ENCODE data around the gene NPIPB6.

NPIPB6 gene

DNA sequence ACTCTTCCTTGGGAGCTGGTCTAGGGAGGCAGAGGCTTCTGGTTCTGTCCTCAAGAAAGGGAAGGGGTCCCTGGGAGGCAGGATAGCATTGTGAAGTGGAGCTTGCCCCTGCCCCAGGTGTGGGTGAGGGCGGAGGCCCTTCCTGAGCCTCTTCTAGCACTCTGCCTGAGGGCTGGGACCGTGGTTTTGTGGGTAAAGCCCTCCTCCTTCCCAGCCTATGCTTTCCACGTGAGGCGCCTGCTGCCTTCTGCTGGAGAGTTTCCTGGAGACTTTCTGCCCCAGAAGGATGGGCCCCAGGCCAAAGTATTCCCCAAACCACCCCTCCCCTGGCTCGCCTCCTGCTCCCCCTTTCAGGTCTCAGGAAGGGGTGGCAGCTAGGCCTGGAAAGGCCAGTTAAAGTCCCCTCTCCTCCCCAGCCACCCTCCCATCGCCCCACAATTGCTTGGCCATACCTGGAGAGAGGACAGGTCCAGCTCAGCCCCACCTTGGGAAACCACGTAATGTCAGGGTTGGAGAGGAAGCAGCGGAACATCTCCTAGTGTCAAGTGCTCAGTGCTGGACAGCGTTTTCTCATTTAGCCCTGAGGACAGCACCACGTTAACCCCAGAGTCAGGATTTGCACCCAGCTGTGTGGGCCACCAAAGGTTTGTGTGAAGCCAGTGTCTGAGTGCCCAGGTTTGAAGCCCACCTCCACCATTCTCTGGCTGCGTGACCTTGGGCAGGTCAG is 65.4 kb downstream of the NPIPB6 start:
- DNase-seq: no peak

DNA sequence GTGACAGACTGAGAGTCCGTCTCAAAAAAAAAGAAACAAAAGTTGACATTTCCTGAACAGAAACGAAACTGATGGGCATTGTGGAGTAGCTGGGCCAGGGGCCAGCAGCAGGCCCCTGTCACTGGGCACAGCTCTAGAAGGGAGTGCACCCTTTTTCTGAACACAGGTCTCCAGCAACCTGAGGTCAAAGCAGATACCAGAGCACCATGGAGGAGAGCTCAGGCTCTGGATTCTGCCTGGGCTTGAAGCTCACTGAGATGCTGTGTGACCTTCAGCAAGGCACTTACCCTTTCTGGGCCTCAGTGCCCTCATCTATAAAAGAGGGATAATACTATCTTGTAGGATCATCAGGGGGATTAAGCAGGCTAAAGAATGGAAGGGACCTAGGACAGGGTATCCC is 66.0 kb downstream of the NPIPB6 start:
- DNase-seq: no peak

DNA sequence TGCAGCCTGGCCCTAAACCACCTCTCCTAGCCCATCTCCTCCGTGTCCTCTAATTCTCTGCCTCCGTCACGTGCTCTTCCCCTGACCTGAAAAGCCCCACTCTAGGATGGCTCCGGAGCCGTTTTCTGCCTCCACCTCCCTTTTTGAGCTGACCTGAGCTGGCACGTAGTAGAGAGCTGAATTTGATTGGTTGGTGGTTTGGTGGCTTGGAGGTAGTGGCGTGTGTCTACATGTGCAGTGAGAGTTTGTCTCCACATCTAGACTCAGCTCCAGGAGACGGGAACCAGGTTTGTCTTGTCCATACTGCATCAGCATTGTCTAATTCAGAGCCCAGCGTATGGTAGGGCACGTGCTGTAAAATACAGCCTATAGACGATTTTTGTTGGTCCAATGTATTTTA is 68.0 kb downstream of the NPIPB6 start:
- DNase-seq: no peak

DNA sequence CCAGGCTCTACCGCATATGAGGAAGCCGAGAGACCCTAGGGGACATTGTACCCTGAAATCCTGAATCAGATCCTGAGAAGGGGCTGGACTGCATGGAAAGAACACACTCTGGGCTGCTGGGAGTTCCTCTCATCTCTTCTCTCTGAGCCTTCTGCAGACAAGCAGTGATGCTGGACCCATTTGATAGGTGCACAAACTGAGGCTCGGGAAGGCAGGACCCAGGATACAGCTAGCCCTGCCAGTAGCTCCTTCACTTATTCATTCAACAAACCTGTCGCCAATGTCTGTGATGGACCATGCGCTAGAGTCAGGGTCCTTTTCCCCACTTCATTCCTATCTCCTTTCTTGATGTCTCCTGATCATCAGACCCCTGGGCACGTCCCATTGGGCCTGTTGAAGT is 69.1 kb downstream of the NPIPB6 start:
- no peak for DNase-seq

DNA sequence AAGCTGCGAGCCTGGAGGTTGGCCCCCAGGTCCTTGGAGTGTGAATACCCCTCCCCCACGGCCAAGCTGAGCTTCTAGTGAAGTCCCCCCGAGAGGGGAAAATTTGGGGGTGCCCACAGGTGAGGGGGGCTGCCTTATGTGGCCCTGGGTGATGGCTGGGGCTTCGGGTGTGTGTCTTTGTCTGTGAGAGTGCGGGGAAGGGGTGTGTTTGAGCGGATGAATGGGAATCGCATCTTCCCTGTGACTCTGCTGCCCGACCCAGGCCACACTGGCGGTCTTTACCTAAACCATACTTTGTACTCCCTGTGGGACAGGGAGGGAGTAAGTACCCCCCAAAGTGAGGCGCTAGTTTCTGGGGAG is 69.7 kb downstream of the NPIPB6 start:
- no peak for DNase-seq

DNA sequence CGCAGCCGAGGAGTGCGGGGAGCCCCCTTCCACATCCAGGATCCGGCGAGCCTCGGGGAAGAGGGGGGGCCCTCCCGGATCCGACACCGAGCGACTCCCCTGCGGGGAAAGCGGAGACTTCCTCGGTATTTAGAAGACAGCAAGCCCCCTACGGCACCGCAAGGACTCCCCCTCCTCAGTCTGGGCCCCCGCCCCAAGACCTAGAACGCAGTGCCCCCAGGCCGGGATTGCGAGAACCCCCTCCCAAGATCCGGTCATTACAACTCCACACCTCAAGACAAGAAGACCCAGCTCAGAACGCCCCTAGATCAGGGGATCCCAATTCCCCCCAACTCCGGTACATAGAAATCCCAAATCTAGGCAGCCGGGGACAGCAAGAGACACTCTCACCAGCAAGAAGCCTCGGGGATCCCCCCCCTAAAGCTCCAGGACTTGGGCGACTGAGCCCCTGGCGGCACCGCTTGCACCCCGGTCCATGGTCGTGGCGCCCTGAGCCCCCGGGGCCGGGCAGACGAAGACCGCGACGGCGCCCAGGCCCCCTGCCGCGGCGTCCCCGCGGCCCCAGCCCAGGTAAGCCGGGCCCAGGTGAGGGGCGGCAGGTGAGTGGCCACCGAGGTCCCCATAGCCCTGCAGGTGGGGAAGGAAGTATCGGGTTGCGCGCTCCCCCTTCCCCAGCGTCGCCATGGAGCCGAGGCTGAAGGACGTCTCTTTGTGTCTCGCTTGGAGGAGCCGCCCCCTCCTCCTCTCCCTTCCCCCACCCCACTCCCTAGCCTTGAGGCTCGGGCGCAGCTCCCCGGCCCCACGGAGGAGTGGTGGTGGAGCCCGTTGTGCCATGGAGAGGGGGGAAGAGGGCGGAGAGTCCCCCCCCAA is 70.3 kb downstream of the NPIPB6 start:
- peak; percentile 42 to 69 for DNase-seq
